ENCODE measurements around the gene TRAPPC2L. TPM values are rescaled to one million over a fixed set of nuclear protein-coding genes. Genes with fewer than 3 reads are reported as not detected.

The TRAPPC2L gene
- total and polyA plus RNA-seq, 2 donors from 2014 or later (not counting 2 experiments from before 2014, with no cell fraction given): 61.8 to 118 TPM

Other genes starting within 250 kb of the TRAPPC2L start
- not detected in 2 replicates for gene IL17C, start 218.6 kb upstream of the TRAPPC2L start, total RNA-seq
- not detected in 2 replicates for gene IL17C, start 218.6 kb upstream of the TRAPPC2L start, polyA plus RNA-seq
- gene CYBA, start 206.1 kb upstream of the TRAPPC2L start, total RNA-seq: 19.1 and 28.2 TPM in 2 replicates
- 26.0 and 37.7 TPM in 2 replicates for gene CYBA, start 206.1 kb upstream of the TRAPPC2L start, polyA plus RNA-seq
- 240 and 305 TPM in 2 replicates for gene MVD, start 194.0 kb upstream of the TRAPPC2L start, total RNA-seq
- 317 and 391 TPM in 2 replicates for gene MVD, start 194.0 kb upstream of the TRAPPC2L start, polyA plus RNA-seq
- not detected in 2 replicates for gene SNAI3, start 170.6 kb upstream of the TRAPPC2L start, total RNA-seq
- gene SNAI3, start 170.6 kb upstream of the TRAPPC2L start, polyA plus RNA-seq: 0.06 and 0.09 TPM in 2 replicates
- gene RNF166, start 150.7 kb upstream of the TRAPPC2L start, total RNA-seq: 7.6 and 7.8 TPM in 2 replicates
- 7.8 and 8.1 TPM in 2 replicates for gene RNF166, start 150.7 kb upstream of the TRAPPC2L start, polyA plus RNA-seq
- 16.6 and 26.3 TPM in 2 replicates for gene CTU2, start 150.6 kb upstream of the TRAPPC2L start, total RNA-seq
- 23.3 and 26.3 TPM in 2 replicates for gene CTU2, start 150.6 kb upstream of the TRAPPC2L start, polyA plus RNA-seq
- 184 and 213 TPM in 2 replicates for gene PIEZO1, start 71.9 kb upstream of the TRAPPC2L start, total RNA-seq
- gene PIEZO1, start 71.9 kb upstream of the TRAPPC2L start, polyA plus RNA-seq: 190 and 238 TPM in 2 replicates
- 24.1 and 26.3 TPM in 2 replicates for gene CDT1, start 53.3 kb upstream of the TRAPPC2L start, total RNA-seq
- 27.5 and 27.9 TPM in 2 replicates for gene CDT1, start 53.3 kb upstream of the TRAPPC2L start, polyA plus RNA-seq
- gene APRT, start 45.2 kb upstream of the TRAPPC2L start, total RNA-seq: 174 and 188 TPM in 2 replicates
- 312 and 330 TPM in 2 replicates for gene APRT, start 45.2 kb upstream of the TRAPPC2L start, polyA plus RNA-seq
- 15.9 and 16.7 TPM in 2 replicates for gene GALNS, start 180 bp upstream of the TRAPPC2L start, total RNA-seq
- gene GALNS, start 180 bp upstream of the TRAPPC2L start, polyA plus RNA-seq: 15.5 and 18.0 TPM in 2 replicates
- not detected in 2 replicates for gene PABPN1L, start 9.5 kb downstream of the TRAPPC2L start, total RNA-seq
- not detected in 2 replicates for gene PABPN1L, start 9.5 kb downstream of the TRAPPC2L start, polyA plus RNA-seq
- 0.18 and 0.20 TPM in 2 replicates for gene CBFA2T3, start 120.1 kb downstream of the TRAPPC2L start, total RNA-seq
- 0.09 and 0.18 TPM in 2 replicates for gene CBFA2T3, start 120.1 kb downstream of the TRAPPC2L start, polyA plus RNA-seq
- 16.9 and 19.0 TPM in 2 replicates for gene ACSF3, start 236.7 kb downstream of the TRAPPC2L start, total RNA-seq
- 17.8 and 18.7 TPM in 2 replicates for gene ACSF3, start 236.7 kb downstream of the TRAPPC2L start, polyA plus RNA-seq